Trophoblast cell (in vitro differentiated cells and primary cell): ENCODE data around the gene GULP1.
"Not testable (repeated sequence)": the region's sequence is repeated elsewhere in the genome, so short reads cannot be mapped to it uniquely, and the experiment has no call there.

ENCODE experiments used
- DNase-seq, 2 donors: peaks; one replicate each; pipeline ENCODE4 v3.0.0-alpha.2; 2016
- H2AFZ ChIP-seq: 2 replicates; pipeline ENCODE4 v1.6.1; 2013; ENCODE audit warnings: low read length, moderate library complexity, mild to moderate bottlenecking; ENCODE audit not compliant: insufficient read depth, poor library complexity
- H2AK5ac ChIP-seq: 2 replicates; pipeline ENCODE4 v1.6.1; 2013; ENCODE audit warnings: mild to moderate bottlenecking, low read length
- H2BK120ac ChIP-seq: 2 replicates; pipeline ENCODE4 v1.6.1; 2013; ENCODE audit warnings: low read length, mild to moderate bottlenecking, moderate library complexity; ENCODE audit not compliant: insufficient read depth, poor library complexity
- H2BK12ac ChIP-seq: 2 replicates; pipeline ENCODE4 v1.6.1; 2013; ENCODE audit warnings: mild to moderate bottlenecking, low read length, moderate library complexity
- H2BK5ac ChIP-seq: 2 replicates; pipeline ENCODE4 v1.6.1; 2013; ENCODE audit warnings: low read length, low read depth, moderate library complexity, mild to moderate bottlenecking; ENCODE audit not compliant: poor library complexity
- H3K14ac ChIP-seq: 2 replicates; pipeline ENCODE4 v1.6.1; 2013; ENCODE audit warnings: mild to moderate bottlenecking, low read length
- H3K18ac ChIP-seq: 2 replicates; pipeline ENCODE4 v1.6.1; 2013; ENCODE audit warnings: mild to moderate bottlenecking, low read length
- H3K23ac ChIP-seq: 2 replicates; pipeline ENCODE4 v1.6.1; 2013; ENCODE audit warnings: low read length
- H3K27ac ChIP-seq: 2 replicates; pipeline ENCODE4 v1.5.1; 2013; ENCODE audit warnings: low read depth, mild to moderate bottlenecking, inconsistent platforms, low read length, moderate library complexity
- H3K27me3 ChIP-seq: 2 replicates; pipeline ENCODE4 v1.6.1; 2013; ENCODE audit warnings: inconsistent platforms, mild to moderate bottlenecking, low read length, moderate library complexity; ENCODE audit not compliant: insufficient read depth
- H3K36me3 ChIP-seq, 2 experiments: 1 replicate in 1 of 2; 2 replicates in 1 of 2; pipeline ENCODE4 v1.6.1; 2013; ENCODE audit warnings: low read length in 2 of 2, mild to moderate bottlenecking in 2 of 2, moderate library complexity in 1 of 2; ENCODE audit not compliant: insufficient read depth in 2 of 2, control insufficient read depth in 1 of 2
- H3K4ac ChIP-seq: 2 replicates; pipeline ENCODE4 v1.6.1; 2013; ENCODE audit warnings: low read depth, mild to moderate bottlenecking, low read length, moderate library complexity
- H3K4me1 ChIP-seq, 2 experiments: 1 replicate in 1 of 2; 2 replicates in 1 of 2; pipeline ENCODE4 v1.6.1; 2013; ENCODE audit warnings: low read length in 2 of 2, mild to moderate bottlenecking in 2 of 2, moderate library complexity in 1 of 2; ENCODE audit not compliant: insufficient read depth in 2 of 2, control insufficient read depth in 1 of 2
- H3K4me2 ChIP-seq: 2 replicates; pipeline ENCODE4 v1.6.1; 2013; ENCODE audit warnings: inconsistent platforms, mild to moderate bottlenecking, low read length, moderate library complexity
- H3K4me3 ChIP-seq: 2 replicates; pipeline ENCODE4 v1.5.1; 2013; ENCODE audit warnings: mild to moderate bottlenecking, low read depth, low read length, inconsistent platforms
- H3K79me1 ChIP-seq: one replicate; pipeline ENCODE4 v1.6.1; 2013; ENCODE audit warnings: low read length
- H3K79me2 ChIP-seq: 2 replicates; pipeline ENCODE4 v1.6.1; 2013; ENCODE audit warnings: low read length, mild to moderate bottlenecking; ENCODE audit not compliant: control insufficient read depth, insufficient read depth, poor library complexity
- H3K9ac ChIP-seq: 2 replicates; pipeline ENCODE4 v1.6.1; 2013; ENCODE audit warnings: mild to moderate bottlenecking, low read length
- H3K9me3 ChIP-seq: 2 replicates; pipeline ENCODE4 v1.6.1; 2013; ENCODE audit warnings: low read depth, mild to moderate bottlenecking, control low read depth, inconsistent platforms, low read length; ENCODE audit not compliant: insufficient read depth
- H4K12ac ChIP-seq: 2 replicates; pipeline ENCODE4 v1.6.1; 2013; ENCODE audit warnings: low read depth, mild to moderate bottlenecking, low read length, moderate library complexity
- H4K8ac ChIP-seq: 2 replicates; pipeline ENCODE4 v1.6.1; 2013; ENCODE audit warnings: low read depth, mild to moderate bottlenecking, low read length, moderate library complexity
- H4K91ac ChIP-seq: one replicate; pipeline ENCODE4 v1.6.1; 2013; ENCODE audit warnings: low read depth, mild to moderate bottlenecking, low read length, moderate library complexity
- WGBS: extraction: QIAGEN DNeasy Blood & Tissue Kit; methylation state at CpG from one replicate; pipeline ENCODE4 v1.1.7; 2013; ENCODE audit warnings: missing lambda C conversion rate; ENCODE audit not compliant: insufficient read length, insufficient coverage; ENCODE audit errors: extremely low coverage; 5-methylcytosine and 5-hydroxymethylcytosine counted together

Gene GULP1

DNA sequence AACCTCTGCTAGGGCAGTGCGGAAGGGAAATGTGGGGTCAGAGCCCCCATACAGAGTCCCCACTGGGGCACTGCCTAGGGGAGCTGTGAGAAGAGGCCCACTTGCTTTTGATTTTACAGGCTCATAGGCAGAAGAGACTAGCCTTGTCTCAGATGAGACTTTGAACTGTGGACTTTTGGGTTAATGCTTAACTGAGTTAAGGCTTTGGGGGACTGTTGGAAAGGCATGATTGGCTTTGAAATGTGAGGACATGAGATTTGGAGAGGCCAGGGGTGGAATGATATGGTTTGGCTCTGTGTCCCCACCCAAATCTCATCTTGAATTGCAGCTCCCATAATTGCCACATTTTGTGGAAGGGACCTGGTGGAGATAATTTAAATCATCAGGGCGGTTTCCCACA lies 267.8 kb downstream of the GULP1 start:
- H2BK12ac ChIP-seq, H3K14ac ChIP-seq, H2AK5ac ChIP-seq, H3K9ac ChIP-seq, H3K27ac ChIP-seq, H3K79me1 ChIP-seq, H3K4ac ChIP-seq, H3K9me3 ChIP-seq, H3K36me3 ChIP-seq, H4K91ac ChIP-seq, H2AFZ ChIP-seq, H3K4me2 ChIP-seq, H3K79me2 ChIP-seq, H2BK120ac ChIP-seq, H4K8ac ChIP-seq, H3K27me3 ChIP-seq, DNase-seq, H4K12ac ChIP-seq, H3K4me1 ChIP-seq, H2BK5ac ChIP-seq, H3K23ac ChIP-seq, H3K4me3 ChIP-seq, H3K18ac ChIP-seq: not testable (repeated sequence)
- WGBS: no CpG with 5 or more reads among the region's 2 CpGs

DNA sequence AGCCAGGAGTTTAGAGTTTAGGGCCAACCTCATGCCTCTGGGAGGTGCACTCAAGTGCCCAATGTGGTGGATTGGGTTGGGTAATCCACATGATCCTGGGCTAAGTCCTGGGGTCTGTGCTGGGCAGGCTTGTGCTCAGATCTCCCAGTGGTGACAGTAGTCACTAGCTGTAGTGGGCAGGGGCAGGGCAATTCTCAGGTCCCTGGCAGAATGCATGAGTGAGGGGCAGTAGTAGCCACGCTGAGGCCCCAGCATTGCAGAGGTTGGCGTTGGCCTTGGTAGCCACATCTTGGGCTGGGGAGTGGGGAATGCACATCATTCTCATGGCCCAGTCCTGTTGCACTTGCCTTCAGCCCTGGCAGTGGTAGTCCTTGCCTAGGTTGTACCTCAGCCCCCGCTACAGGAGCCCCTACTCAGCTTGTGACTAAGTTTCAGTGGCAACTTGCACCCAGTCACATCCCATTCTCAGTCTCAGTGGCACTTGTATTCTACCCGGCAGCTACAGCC lies 269.9 kb downstream of the GULP1 start:
- Histone ChIP-seq H3K18ac (no peak overlapping the region), H3K4me2 (no peak overlapping the region), H2AFZ (no peak overlapping the region), H4K12ac (no peak overlapping the region), H4K91ac (no peak overlapping the region), H3K27ac (no peak overlapping the region), H3K27me3 (no peaks in the 10 kb centered on the region), H3K4me1 (no peaks in the 10 kb centered on the region), H3K23ac (no peak overlapping the region), H3K79me2 (no peaks in the 10 kb centered on the region), H3K14ac (no peak overlapping the region), H3K79me1 (no peaks in the 10 kb centered on the region), H2BK120ac (no peak overlapping the region), H3K4me3 (no peak overlapping the region), H3K36me3 (peaks cover 2% of the 10 kb centered on the region in 2 experiments), H2BK5ac (no peak overlapping the region), H2BK12ac (no peak overlapping the region), H4K8ac (no peak overlapping the region), H3K9ac (no peak overlapping the region), H3K4ac (no peak overlapping the region), H2AK5ac (no peak overlapping the region), H3K9me3 (peaks cover 3% of the 10 kb centered on the region)
- WGBS: no CpG with 5 or more reads among the region's 4 CpGs
- DNase-seq: no peak

DNA sequence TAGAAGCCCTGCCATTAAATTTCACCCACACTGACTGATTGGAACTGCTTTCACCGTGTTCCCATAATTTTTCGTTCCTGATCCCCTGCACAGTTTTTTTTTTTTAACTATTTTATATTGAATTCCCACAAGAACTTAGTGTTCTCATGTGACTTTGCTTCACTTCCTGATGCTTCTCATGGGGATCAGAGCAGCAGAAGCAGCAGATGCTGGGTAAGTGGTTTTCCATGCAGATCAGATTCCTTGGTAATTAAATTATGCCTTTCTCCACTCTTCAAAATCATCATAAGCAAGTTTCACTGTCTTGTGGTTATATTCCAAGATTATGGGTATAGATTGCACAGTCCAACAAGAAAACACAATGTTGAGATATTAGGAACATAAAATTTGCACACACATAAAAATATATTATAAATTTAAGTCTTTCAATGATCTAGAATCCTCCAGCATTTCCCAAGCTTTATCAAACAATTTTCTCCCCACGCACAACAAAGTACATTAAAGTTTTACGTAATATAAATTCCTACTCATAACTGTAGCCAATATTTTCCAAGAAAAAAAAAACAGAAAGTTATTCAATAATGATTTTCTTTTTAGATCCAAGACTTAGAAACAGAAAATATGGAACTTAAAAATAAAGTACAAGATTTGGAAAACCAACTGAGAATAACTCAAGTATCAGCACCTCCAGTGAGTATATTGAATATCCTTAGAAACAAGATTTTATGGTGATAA lies 277.9 kb downstream of the GULP1 start:
- DNase-seq: no peak
- H2BK12ac ChIP-seq: no peak overlapping the region
- H4K12ac ChIP-seq: no peak overlapping the region
- 100% methylated on average over 2 of the region's 4 CpGs for WGBS
- H3K79me2 ChIP-seq: no peaks in the 10 kb centered on the region
- H2AK5ac ChIP-seq: no peak overlapping the region
- H3K23ac ChIP-seq: no peak overlapping the region
- no peak overlapping the region for H3K4me2 ChIP-seq
- H3K27ac ChIP-seq: no peak overlapping the region
- no peaks in the 10 kb centered on the region for H3K79me1 ChIP-seq
- H3K18ac ChIP-seq: no peak overlapping the region
- H3K9ac ChIP-seq: no peak overlapping the region
- H2BK120ac ChIP-seq: no peak overlapping the region
- no peaks in the 10 kb centered on the region for H3K4me1 ChIP-seq
- H3K9me3 ChIP-seq: no peaks in the 10 kb centered on the region
- H2BK5ac ChIP-seq: no peak overlapping the region
- H3K4me3 ChIP-seq: no peak overlapping the region
- no peak overlapping the region for H4K8ac ChIP-seq
- no peaks in the 10 kb centered on the region for H3K36me3 ChIP-seq
- H3K27me3 ChIP-seq: no peaks in the 10 kb centered on the region
- no peak overlapping the region for H4K91ac ChIP-seq
- no peak overlapping the region for H3K14ac ChIP-seq
- no peak overlapping the region for H3K4ac ChIP-seq
- no peak overlapping the region for H2AFZ ChIP-seq

DNA sequence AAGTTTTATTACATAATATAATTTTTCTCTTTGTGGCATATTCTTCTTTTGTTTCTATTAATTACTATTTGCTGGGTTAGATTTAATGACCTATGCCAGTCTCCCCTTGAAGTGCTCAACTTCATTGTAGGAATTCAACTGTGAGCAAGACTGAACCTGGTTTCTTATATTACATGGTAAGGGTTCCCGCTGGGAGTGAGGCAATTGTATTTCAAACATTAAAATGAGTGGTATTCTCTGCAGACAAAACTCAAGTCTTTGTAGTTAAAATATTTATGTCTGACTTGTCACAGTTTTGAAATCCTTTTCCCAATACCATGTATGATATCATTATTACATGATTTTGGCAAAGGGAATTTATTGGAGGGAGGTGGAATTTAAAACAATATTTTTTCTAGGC lies 278.7 kb downstream of the GULP1 start:
- no peaks in the 10 kb centered on the region for H3K27me3 ChIP-seq
- H2BK12ac ChIP-seq: no peak overlapping the region
- no peaks in the 10 kb centered on the region for H3K4me1 ChIP-seq
- no peaks in the 10 kb centered on the region for H3K79me1 ChIP-seq
- H4K12ac ChIP-seq: no peak overlapping the region
- no peak overlapping the region for H3K4me3 ChIP-seq
- no peak overlapping the region for H2AFZ ChIP-seq
- no peaks in the 10 kb centered on the region for H3K36me3 ChIP-seq
- H3K4ac ChIP-seq: no peak overlapping the region
- no peak overlapping the region for H2BK120ac ChIP-seq
- H3K27ac ChIP-seq: no peak overlapping the region
- no peak overlapping the region for H4K91ac ChIP-seq
- no CpG with 5 or more reads among the region's 1 CpG for WGBS
- no peak for DNase-seq
- H3K9me3 ChIP-seq: no peaks in the 10 kb centered on the region
- no peak overlapping the region for H4K8ac ChIP-seq
- H3K18ac ChIP-seq: no peak overlapping the region
- H2BK5ac ChIP-seq: no peak overlapping the region
- H2AK5ac ChIP-seq: no peak overlapping the region
- no peak overlapping the region for H3K14ac ChIP-seq
- H3K4me2 ChIP-seq: no peak overlapping the region
- H3K23ac ChIP-seq: no peak overlapping the region
- no peaks in the 10 kb centered on the region for H3K79me2 ChIP-seq
- H3K9ac ChIP-seq: no peak overlapping the region
